Sigmoid colon (tissue), 7 donors: ENCODE data around the gene ZDHHC21. TPM values are rescaled to one million over a fixed set of nuclear protein-coding genes. Genes with fewer than 3 reads are reported as not detected.

Experiments used
- DNase-seq: peaks from one replicate; pipeline ENCODE4 v3.0.0-alpha.2; 2019
- H3K27ac ChIP-seq, 4 donors: fragments of 200-600 bp; sonication (generic); one replicate each; pipeline ENCODE4 v1.5.1; 2016 to 2019; ENCODE audit warnings: mild to moderate bottlenecking in 1 of 4
- H3K27me3 ChIP-seq, 3 donors: fragments of 200-600 bp; sonication (generic); one replicate each; pipeline ENCODE4 v1.5.1; 2019; ENCODE audit warnings: mild to moderate bottlenecking in 1 of 3
- H3K36me3 ChIP-seq, 4 donors: fragments of 200-600 bp; sonication (generic); one replicate each; pipeline ENCODE4 v1.5.1; 2016 to 2019
- H3K4me1 ChIP-seq, 4 donors: fragments of 200-600 bp; sonication (generic); one replicate each; pipeline ENCODE4 v1.5.1; 2017 to 2019
- H3K4me3 ChIP-seq, 4 donors: fragments of 200-600 bp; sonication (generic); one replicate each; pipeline ENCODE4 v1.5.1; 2017 to 2019; ENCODE audit warnings: mild to moderate bottlenecking in 2 of 4, moderate library complexity in 1 of 4
- H3K9me3 ChIP-seq, 4 donors: fragments of 200-600 bp in 3 of 4; sonication (generic) in 3 of 4; one replicate each; pipeline versions ENCODE4 v1.5.1 to v1.6.1; 2013 to 2019
- CTCF ChIP-seq, 4 experiments: fragments of 450-650 bp in 3 of 4; fragments of 200-600 bp in 1 of 4; IDR thresholded peaks; one replicate each; pipeline ENCODE4 v1.5.1; 2016 to 2019; ENCODE audit warnings: antibody characterized with exemption in 4 of 4, mild to moderate bottlenecking in 3 of 4, moderate library complexity in 2 of 4
- EP300 ChIP-seq, 4 donors: sonication (generic); formaldehyde crosslinking; IDR thresholded peaks; one replicate each; pipeline ENCODE4 v1.6.1; 2017; ENCODE audit warnings: antibody characterized with exemption in 4 of 4
- POLR2A ChIP-seq, 2 donors: fragments of 450-650 bp; IDR thresholded peaks; one replicate each; pipeline ENCODE4 v1.6.1; 2016; ENCODE audit warnings: antibody characterized with exemption in 2 of 2, mild to moderate bottlenecking in 2 of 2, moderate library complexity in 2 of 2
- POLR2AphosphoS5 ChIP-seq, 4 donors: sonication (generic); formaldehyde crosslinking; IDR thresholded peaks; one replicate each; pipeline ENCODE4 v1.6.1; 2017; ENCODE audit warnings: antibody characterized with exemption in 4 of 4
- WGBS, 2 donors: extraction: QIAGEN DNeasy Blood & Tissue Kit; methylation state at CpG; one replicate each; pipeline ENCODE4 v1.1.7; 2013; 5-methylcytosine and 5-hydroxymethylcytosine counted together
- intact Hi-C: fragments of 100-400 bp; cut with DNase I; formaldehyde crosslinking; loops from one replicate; pipeline ENCODE4 v1.15.1; 2023
- polyA plus RNA-seq, 3 donors: library from polyadenylated mRNA; stranded (reverse); fragments of 200-250 nt; gene quantifications; one replicate each; pipeline ENCODE4 v1.2.3, GENCODE V29; 2013
- total RNA-seq, 4 donors: library from RNA; depleted of rRNA; stranded (reverse); fragments of >200 nt; gene quantifications; one replicate each; pipeline ENCODE4 v1.1.0, GENCODE V29; 2016
- donor health status: healthy with polysubstance abuse.
- donor health status: Bipolar disorder and iron deficiency.
- donor health status: healthy.

ZDHHC21 gene
- total and polyA plus RNA-seq, 7 donors = 3.0 to 34.9 (median 14.1) TPM

DNA sequence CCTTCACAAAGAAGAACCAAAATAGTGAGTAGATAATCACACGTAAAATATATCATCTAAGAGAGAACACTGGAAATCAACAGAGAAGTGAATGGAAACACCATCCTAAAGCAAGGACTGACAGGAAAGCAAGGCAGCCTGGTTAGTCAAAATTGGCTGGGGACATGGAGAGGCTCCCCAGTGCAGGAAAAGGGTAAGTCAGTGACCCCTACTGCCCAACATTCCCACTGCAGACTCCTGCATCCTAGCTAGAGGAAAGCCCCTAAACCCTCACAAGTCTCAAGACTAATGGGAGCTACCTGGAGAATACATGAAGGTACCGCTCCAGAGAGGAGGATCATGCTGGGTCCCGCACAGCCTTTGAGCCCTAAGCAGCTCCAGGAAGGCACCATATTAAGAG lies 60.1 kb downstream of the ZDHHC21 start:
- WGBS, 2 donors = 99% methylated on average over 3 of the region's 3 CpGs
- H3K36me3 ChIP-seq = peaks cover 0 to 11% (median 2%) of the 10 kb centered on the region in 4 donors
- no peaks in the 10 kb centered on the region for H3K4me1 ChIP-seq
- H3K9me3 ChIP-seq = no peaks in the 10 kb centered on the region
- no peak overlapping the region for H3K4me3 ChIP-seq
- no peak overlapping the region for H3K27ac ChIP-seq
- DNase-seq = no peak
- H3K27me3 ChIP-seq = no peaks in the 10 kb centered on the region
- TF ChIP-seq EP300 (IDR thresholded peaks at IDR 0.05) (no peak), POLR2AphosphoS5 (IDR thresholded peaks at IDR 0.05) (no peak), POLR2A (IDR thresholded peaks at IDR 0.05) (no peak), CTCF (IDR thresholded peaks at IDR 0.05) (no peak)
- intact Hi-C loops = no loop called here

DNA sequence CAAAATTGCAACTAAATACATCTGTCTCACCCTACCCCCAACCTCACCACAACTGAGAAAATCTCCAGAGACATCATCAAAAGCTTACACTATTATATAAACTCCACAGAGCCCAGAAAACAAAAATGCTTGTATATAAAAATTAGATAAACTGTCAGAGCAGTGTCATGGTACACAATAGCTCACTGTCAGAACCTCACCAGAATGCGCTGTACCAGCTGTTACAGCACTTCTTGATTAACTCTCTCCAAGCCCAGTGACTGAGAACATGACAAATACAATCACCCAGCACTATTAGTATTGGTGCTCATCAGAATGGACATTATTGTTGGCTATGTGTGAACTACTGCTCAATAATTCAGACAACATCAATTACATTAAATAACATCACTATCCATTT lies 65.7 kb downstream of the ZDHHC21 start:
- intact Hi-C loops = no loop called here

GRCh38 chr9:14618836-14619420 lies 74.3 kb downstream of the ZDHHC21 start:
- TF ChIP-seq POLR2AphosphoS5 (IDR thresholded peaks at IDR 0.05) (no peak), POLR2A (IDR thresholded peaks at IDR 0.05) (no peak)
- WGBS, 2 donors = 96 to 97% methylated on average over 8 of the region's 8 CpGs
- Histone ChIP-seq H3K4me1 (no peaks in the 10 kb centered on the region), H3K27me3 (no peaks in the 10 kb centered on the region), H3K36me3 (peaks cover 0 to 10% (median 2%) of the 10 kb centered on the region in 4 donors), H3K4me3 (no peak overlapping the region), H3K9me3 (no peaks in the 10 kb centered on the region), H3K27ac (no peak overlapping the region)
- intact Hi-C loops = loop anchor here (5.0 kb wide), 2 partner anchors 43 to 148 kb away; no protein-coding TSS in a partner anchor
- no peak for DNase-seq

More for the DNA sequence above, 65.7 kb downstream of the ZDHHC21 start:
- DNase-seq = no peak
- peaks cover 0 to 14% (median 3%) of the 10 kb centered on the region in 4 donors for H3K4me1 ChIP-seq
- no peak overlapping the region for H3K27ac ChIP-seq
- TF ChIP-seq EP300 (IDR thresholded peaks at IDR 0.05) = no peak
- TF ChIP-seq POLR2A (IDR thresholded peaks at IDR 0.05) = no peak
- TF ChIP-seq CTCF (IDR thresholded peaks at IDR 0.05) = no peak
- no peak for TF ChIP-seq POLR2AphosphoS5 (IDR thresholded peaks at IDR 0.05)
- no peaks in the 10 kb centered on the region for H3K27me3 ChIP-seq
- no peaks in the 10 kb centered on the region for H3K9me3 ChIP-seq
- peaks cover 0 to 11% (median 2%) of the 10 kb centered on the region in 4 donors for H3K36me3 ChIP-seq
- no peak overlapping the region for H3K4me3 ChIP-seq
- WGBS, 2 donors = 39 to 54% methylated on average over 1 of the region's 1 CpG

DNA sequence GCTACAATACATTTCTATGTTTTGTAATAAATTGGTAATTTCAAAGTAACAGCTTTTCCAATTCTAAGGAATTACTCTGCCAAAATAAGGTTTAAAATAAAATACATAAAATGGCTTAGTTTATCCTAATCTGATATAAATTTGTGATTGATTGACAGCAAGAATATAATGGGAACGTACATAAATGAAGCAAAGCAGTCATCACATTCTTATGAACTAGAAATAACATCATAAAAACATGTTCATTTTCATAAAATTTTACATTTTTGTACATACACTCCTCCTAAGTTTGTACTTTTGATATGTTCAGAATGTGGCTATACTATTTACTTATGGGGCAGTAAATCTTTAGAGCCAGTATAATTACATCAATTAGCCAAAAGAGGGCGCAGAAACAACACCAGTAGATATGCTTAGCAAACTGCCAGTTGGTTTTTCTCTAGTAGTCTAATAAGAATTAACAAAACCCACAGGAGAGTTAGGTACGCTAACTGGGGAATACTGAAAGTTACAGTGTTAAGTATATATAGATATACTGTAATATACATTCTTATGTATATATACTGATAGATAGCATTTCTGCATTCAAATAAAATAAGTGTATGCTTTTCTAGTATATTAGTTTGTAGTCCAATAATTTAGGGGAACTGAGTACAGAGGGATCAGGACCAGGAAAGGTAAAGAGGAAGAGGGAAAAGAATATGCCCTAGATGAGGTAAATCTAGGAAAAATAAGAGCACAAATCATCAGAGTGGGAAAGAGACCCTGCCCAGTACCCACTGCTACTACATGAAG lies 76.8 kb downstream of the ZDHHC21 start:
- no peak overlapping the region for H3K4me3 ChIP-seq
- TF ChIP-seq EP300 (IDR thresholded peaks at IDR 0.05) (no peak), CTCF (IDR thresholded peaks at IDR 0.05) (peak in 3 of 4 experiments; percentile 33 to 61 (median 37))
- H3K4me1 ChIP-seq = no peaks in the 10 kb centered on the region
- 28 to 53% methylated on average over 3 of the region's 3 CpGs for WGBS, 2 donors
- intact Hi-C loops = loop anchor here (5.0 kb wide), 2 partner anchors 46 to 151 kb away; no protein-coding TSS in a partner anchor
- no peaks in the 10 kb centered on the region for H3K9me3 ChIP-seq
- no peak for DNase-seq
- H3K27me3 ChIP-seq = no peaks in the 10 kb centered on the region
- peaks cover 0 to 10% (median 2%) of the 10 kb centered on the region in 4 donors for H3K36me3 ChIP-seq
- no peak overlapping the region for H3K27ac ChIP-seq

- H3K4me3 ChIP-seq = no peak overlapping the region
- peaks cover 0 to 6% (median 0%) of the 10 kb centered on the region in 4 donors for H3K4me1 ChIP-seq
- no peaks in the 10 kb centered on the region for H3K36me3 ChIP-seq
- TF ChIP-seq CTCF (IDR thresholded peaks at IDR 0.05) (no peak), POLR2AphosphoS5 (IDR thresholded peaks at IDR 0.05) (no peak), POLR2A (IDR thresholded peaks at IDR 0.05) (no peak), EP300 (IDR thresholded peaks at IDR 0.05) (no peak)
- WGBS, 2 donors = 61 to 88% methylated on average over 2 of the region's 2 CpGs
- DNase-seq = no peak
- no peaks in the 10 kb centered on the region for H3K9me3 ChIP-seq
- intact Hi-C loops = no loop called here
- H3K27me3 ChIP-seq = no peaks in the 10 kb centered on the region
- H3K27ac ChIP-seq = no peak overlapping the region
Measured at GRCh38 chr9:14608540-14608939, 84.7 kb downstream of the ZDHHC21 start.
